GM12872 (cell line): ENCODE measurements around the gene MRAS.

ENCODE experiments used
- TF ChIP-seq, protein P1 (sequence below): IDR thresholded peaks from 3 replicates; pipeline ENCODE4 v1.5.1; 2011; ENCODE audit warnings: low read depth, mild to moderate bottlenecking, low read length, moderate library complexity; ENCODE audit not compliant: insufficient read depth

MRAS gene

DNA sequence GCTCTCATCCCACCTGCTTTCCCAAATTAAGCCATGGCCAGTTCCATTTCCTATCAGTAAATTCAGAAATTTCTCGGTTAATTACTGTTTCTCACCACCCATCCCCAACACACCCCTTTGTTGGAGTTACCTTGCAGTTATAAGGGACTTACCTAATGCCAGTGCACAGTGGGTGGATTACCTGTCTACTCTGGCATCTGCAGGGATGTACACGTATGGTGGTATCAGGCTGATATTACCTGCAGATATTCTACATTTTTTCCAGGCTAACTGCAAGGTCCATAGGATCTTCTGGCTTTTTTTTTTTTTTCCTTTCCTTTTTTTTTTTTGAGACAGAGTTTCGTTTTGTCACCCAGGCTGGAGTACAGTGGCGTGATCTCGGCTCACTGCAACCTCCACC is 7.9 kb upstream of the MRAS start:
- TF ChIP-seq, protein P1, sequence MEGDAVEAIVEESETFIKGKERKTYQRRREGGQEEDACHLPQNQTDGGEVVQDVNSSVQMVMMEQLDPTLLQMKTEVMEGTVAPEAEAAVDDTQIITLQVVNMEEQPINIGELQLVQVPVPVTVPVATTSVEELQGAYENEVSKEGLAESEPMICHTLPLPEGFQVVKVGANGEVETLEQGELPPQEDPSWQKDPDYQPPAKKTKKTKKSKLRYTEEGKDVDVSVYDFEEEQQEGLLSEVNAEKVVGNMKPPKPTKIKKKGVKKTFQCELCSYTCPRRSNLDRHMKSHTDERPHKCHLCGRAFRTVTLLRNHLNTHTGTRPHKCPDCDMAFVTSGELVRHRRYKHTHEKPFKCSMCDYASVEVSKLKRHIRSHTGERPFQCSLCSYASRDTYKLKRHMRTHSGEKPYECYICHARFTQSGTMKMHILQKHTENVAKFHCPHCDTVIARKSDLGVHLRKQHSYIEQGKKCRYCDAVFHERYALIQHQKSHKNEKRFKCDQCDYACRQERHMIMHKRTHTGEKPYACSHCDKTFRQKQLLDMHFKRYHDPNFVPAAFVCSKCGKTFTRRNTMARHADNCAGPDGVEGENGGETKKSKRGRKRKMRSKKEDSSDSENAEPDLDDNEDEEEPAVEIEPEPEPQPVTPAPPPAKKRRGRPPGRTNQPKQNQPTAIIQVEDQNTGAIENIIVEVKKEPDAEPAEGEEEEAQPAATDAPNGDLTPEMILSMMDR, result no peak

DNA sequence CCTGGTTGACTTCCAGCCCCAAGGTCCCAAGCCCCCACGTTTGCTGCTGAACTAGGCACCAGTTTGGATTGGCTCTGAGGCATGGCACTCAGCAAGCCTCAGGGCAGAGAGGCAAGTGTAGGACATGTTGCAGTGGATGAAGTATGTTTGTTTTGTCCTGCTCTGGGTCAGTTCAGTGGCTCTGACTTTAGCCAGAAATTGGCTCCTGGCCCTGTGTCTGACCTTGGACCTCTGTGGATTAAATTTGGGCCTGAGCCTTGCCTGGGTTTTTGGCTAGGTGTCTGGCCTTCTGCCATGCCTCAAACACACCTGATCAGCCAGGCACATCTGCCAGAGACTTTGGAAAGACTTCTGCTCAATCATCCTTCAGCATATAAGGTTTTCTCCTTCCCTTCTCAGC is 3.6 kb upstream of the MRAS start:
- TF ChIP-seq, protein P1, result no peak

DNA sequence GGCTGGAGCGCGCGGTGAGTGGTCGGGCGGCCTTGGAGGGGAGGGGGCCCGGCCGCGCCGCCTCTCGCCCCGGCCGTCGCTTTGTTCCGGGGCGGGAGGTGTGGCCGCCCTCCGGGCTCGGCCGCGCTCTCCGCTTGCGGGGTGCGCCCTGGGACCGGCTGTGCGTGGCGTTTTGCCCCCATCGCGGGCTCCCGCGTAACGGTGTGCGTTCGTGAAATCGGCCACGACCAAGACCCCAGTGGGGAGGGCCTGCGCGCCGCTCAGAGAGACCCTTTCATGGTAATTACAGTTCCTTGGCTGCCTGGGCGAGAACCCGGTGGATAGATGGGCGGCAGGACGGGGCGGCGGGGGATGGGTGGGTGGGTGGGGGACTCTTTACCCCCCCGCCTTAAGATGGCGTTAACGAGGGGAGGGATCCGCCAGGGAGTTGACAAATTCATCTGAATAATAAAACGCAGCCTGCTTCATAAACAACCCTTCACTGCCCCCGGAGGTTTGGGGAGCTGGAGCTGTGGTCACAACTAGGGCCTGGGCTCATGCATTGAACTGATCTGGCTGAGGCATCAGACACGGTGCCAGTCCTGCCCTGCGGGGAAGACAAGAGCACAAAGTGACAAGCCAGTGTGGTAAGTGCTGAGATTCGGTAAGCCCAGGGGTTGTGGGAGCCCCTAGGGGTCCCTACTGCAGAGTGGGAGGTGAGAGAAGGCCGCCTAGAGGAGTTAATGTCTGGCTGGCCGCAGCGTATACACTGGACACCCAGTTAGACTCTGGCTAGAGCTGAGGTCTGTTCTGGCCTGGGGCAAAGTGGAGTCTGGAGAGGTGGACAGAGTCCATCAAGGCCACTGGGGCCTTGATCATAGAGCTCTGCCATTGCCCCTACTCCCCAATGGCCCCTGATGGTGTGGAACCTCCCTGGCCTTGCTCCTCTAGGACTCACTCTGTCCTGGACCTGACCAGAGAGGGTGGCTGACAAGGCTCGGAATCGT is 668 bp downstream of the MRAS start:
- TF ChIP-seq, protein P1, result no peak

DNA sequence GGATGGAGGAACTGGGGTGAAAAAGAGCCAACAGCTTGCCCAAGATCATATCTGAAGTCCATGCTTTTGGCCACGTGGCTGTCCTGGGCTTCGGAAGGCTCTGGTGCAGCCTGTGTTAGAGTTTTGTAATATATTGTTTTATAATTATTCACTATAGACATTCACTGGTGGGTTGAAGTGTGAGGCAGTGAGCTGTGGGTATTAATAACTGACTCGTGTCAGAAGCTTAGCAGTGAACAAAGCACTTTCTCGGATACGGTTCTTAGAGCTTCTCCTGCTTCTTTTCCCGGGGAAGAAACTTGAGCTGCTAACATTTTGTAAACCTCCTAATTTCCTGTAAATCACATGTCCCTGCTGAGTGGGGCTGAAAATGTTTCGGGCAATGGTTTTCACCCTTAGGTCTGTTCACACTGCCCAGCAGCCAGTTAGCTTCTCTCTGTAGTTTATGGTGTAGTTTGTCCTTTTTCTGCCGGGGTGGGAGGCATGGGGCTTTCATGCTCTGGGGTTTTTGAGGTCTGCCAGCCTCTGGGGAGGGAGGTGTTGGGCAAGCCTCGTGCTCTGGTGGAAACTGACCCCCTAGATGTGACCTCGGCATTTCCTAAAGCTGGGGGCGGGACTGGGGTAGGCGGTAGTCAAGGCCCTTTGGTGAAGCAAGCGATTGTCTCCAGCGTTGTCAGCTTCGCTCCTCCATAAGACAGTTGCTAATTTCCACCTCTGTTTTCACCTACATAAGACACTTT is 1.7 kb downstream of the MRAS start:
- TF ChIP-seq, protein P1, result no peak

DNA sequence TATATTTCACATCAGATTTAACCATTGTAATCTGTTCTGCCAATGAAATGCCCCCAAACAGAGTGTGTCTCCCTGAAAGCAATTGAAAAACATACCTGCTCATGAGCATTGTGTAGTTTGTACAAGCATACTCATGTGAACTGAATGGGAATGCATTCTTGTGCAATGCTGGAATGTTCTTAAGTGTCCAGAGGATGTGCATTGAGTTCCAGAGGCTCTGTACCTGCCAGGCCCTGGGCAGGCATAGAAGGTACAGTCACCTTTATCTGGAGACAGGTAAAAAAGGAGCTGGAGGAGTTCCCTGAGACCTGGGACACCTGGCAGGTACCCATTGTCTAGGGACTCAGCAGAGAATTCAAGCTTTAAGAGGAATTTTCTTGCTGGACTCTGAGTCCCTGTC is 2.8 kb downstream of the MRAS start:
- TF ChIP-seq, protein P1, result no peak

DNA sequence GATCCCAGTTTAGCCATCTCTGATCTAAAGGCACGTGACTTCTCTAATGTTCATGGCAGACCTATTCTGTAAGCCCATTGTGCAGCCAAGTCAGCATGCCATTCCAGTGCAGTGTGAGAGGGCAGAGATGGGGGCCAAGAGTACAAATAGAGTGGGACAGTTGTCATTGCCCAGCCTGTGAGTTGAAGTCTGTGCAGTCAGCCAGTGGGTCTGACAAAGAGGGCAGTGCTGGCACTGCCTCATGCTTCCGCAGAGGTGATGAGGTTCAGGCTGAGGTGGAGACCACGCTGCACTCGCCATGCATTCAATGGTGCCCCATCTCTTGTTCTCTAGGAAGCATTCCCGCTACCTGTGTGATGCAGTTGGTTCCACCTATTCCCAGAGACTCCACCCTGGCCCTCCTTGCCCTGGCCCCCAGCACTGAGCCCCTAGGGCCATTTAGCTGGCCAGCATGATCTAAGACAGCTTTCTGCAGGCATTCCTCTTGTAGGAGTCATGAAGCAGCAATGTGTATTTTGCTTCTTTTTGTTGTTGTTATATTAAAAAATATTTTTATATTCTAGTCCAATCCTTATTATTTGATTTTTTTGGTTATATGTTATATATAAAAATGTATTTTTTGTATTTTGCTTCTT is 3.7 kb downstream of the MRAS start:
- TF ChIP-seq, protein P1, result no peak

DNA sequence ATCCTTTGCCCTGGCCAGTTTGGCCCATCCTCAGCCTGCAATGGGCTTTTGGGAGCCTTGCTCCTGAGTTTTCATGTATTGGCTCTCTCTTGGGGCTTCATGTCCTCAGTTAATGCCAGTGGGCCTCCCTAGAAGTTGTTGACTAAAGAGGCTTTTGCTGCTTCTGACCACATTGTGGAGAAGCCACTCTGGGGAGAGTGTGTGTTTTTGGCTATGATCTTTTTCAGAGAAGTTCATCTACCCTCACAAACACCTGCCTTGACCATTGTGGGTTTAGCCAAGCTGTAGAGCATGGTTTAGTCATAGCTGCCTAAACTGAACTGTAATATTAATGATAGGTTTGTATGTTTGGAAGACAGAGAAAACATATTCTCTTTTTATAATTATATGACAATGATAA is 6.0 kb downstream of the MRAS start:
- TF ChIP-seq, protein P1, result no peak
